Neural cell (in vitro differentiated cells): ENCODE measurements around the gene CELA2B.

Experiments
- CTCF ChIP-seq: fragments of 450-650 bp; IDR thresholded peaks from 2 replicates; pipeline ENCODE4 v1.5.1; 2014; ENCODE audit warnings: antibody characterized with exemption, mild to moderate bottlenecking, moderate library complexity; ENCODE audit not compliant: poor library complexity, severe bottlenecking
- MXI1 ChIP-seq: fragments of 450-650 bp; conservative IDR thresholded peaks from 2 replicates; pipeline ENCODE4 v1.6.1; 2014; ENCODE audit warnings: antibody characterized with exemption, mild to moderate bottlenecking; ENCODE audit not compliant: poor library complexity, severe bottlenecking
- POLR2AphosphoS5 ChIP-seq: IDR thresholded peaks from 2 replicates; pipeline ENCODE4 v1.6.1; 2012

- no peak for TF ChIP-seq CTCF
- TF ChIP-seq POLR2AphosphoS5: no peak
- TF ChIP-seq MXI1: no peak
These were observed at the start of gene CELA2B for GRCh38 chr1:15475752-15476314.
